H1 (cell line): Measurements from ENCODE around the gene CASQ1. TPM values are rescaled to one million over a fixed set of nuclear protein-coding genes. Genes with fewer than 3 reads are reported as not detected.

ENCODE experiments used
- CTCF ChIA-PET: fragments of 300-600 bp; sonication (Branson Sonifier 250); formaldehyde crosslinking; loops from one replicate; lab custom pipeline; 2021; ENCODE audit not compliant: partially characterized antibody; lab: Charles Lee
- POLR2A ChIA-PET: fragments of 300-600 bp; sonication (Branson Sonifier 250); formaldehyde crosslinking; loops from one replicate; lab custom pipeline; 2021; ENCODE audit warnings: inconsistent platforms; ENCODE audit not compliant: partially characterized antibody; lab: Charles Lee
- DNase-seq, 2 experiments: peaks; one replicate each; pipeline versions ENCODE4 v3.0.0 to v3.0.0-alpha.2; 2010 to 2022; ENCODE audit warnings: low spot score in 2 of 2, low read depth in 1 of 2, mixed read lengths in 1 of 2
- FAIRE-seq: peaks from 2 replicates; lab custom pipeline; 2011; peaks lifted over from hg19 to GRCh38; lab: Jason Lieb, UNC
- H2AFZ ChIP-seq: 2 replicates; pipeline ENCODE4 v1.8.1; 2012; ENCODE audit warnings: low read length, inconsistent platforms
- H2AK5ac ChIP-seq: 2 replicates; pipeline ENCODE4 v1.6.1; 2013; ENCODE audit warnings: low read depth, low read length
- H2BK120ac ChIP-seq: replicated peaks from 2 replicates; pipeline ENCODE3; 2013; ENCODE audit warnings: low read depth, low read length, inconsistent platforms
- H2BK12ac ChIP-seq: 2 replicates; pipeline ENCODE4 v1.6.1; 2013; ENCODE audit warnings: low read depth, low read length
- H2BK15ac ChIP-seq: 2 replicates; pipeline ENCODE4 v1.6.1; 2013; ENCODE audit warnings: low read length
- H2BK20ac ChIP-seq: 2 replicates; pipeline ENCODE4 v1.6.1; 2013; ENCODE audit warnings: low read length
- H2BK5ac ChIP-seq: 2 replicates; pipeline ENCODE4 v1.6.1; 2013; ENCODE audit warnings: low read depth, low read length
- H3K14ac ChIP-seq: 2 replicates; pipeline ENCODE4 v1.6.1; 2013; ENCODE audit warnings: inconsistent platforms; ENCODE audit not compliant: insufficient read length
- H3K18ac ChIP-seq: 2 replicates; pipeline ENCODE4 v1.6.1; 2013; ENCODE audit warnings: low read length; ENCODE audit errors: extremely low read depth
- H3K23ac ChIP-seq: 2 replicates; pipeline ENCODE4 v1.6.1; 2013; ENCODE audit warnings: inconsistent platforms; ENCODE audit not compliant: insufficient read length
- H3K23me2 ChIP-seq: 2 replicates; pipeline ENCODE4 v1.6.1; 2013; ENCODE audit warnings: low read depth, low read length
- H3K27ac ChIP-seq: 2 replicates; pipeline ENCODE4 v1.6.1; 2011; ENCODE audit warnings: low read depth, low read length, inconsistent platforms
- H3K27me3 ChIP-seq, 4 experiments: replicated peaks in 1 of 4; 1 replicate in 1 of 4; 2 replicates in 3 of 4; pipeline versions ENCODE4 v1.6.1 to v1.8.1; 2011 to 2013; ENCODE audit warnings: low read length in 3 of 4, mild to moderate bottlenecking in 3 of 4, inconsistent platforms in 2 of 4, mixed read lengths in 2 of 4, moderate library complexity in 1 of 4; ENCODE audit not compliant: control insufficient read depth in 3 of 4, insufficient read depth in 3 of 4; ENCODE audit errors: extremely low read depth in 1 of 4
- H3K36me3 ChIP-seq, 4 experiments: 2 replicates each; pipeline versions ENCODE4 v1.6.1 to v1.8.1; 2011 to 2013; ENCODE audit warnings: mild to moderate bottlenecking in 4 of 4, low read length in 3 of 4, moderate library complexity in 2 of 4, control low read depth in 1 of 4, inconsistent platforms in 1 of 4; ENCODE audit not compliant: insufficient read depth in 4 of 4, control insufficient read depth in 2 of 4
- H3K4ac ChIP-seq: replicated peaks from 2 replicates; pipeline ENCODE3; 2013; ENCODE audit warnings: low read length, low read depth, mixed read lengths, inconsistent platforms; ENCODE audit not compliant: insufficient read length
- H3K4me1 ChIP-seq, 4 experiments: replicated peaks in 1 of 4; 1 replicate in 1 of 4; 2 replicates in 3 of 4; pipeline versions ENCODE4 v1.6.1 to v1.8.1; 2011 to 2013; ENCODE audit warnings: low read length in 3 of 4, inconsistent platforms in 2 of 4, mixed read lengths in 1 of 4; ENCODE audit not compliant: insufficient read depth in 4 of 4, control insufficient read depth in 3 of 4
- H3K4me2 ChIP-seq, 2 experiments: 2 replicates each; pipeline versions ENCODE4 v1.6.1 to v1.8.1; 2011 to 2013; ENCODE audit warnings: low read depth in 2 of 2, low read length in 2 of 2, control low read depth in 1 of 2, inconsistent platforms in 1 of 2, mild to moderate bottlenecking in 1 of 2; ENCODE audit not compliant: insufficient read depth in 1 of 2
- H3K4me3 ChIP-seq, 4 experiments: fragments of 200-600, 300-600 bp in 1 of 4; sonication (generic), shearing (Covaris generic), sonication (Bioruptor Twin) in 1 of 4; 2 replicates each; pipeline versions ENCODE4 v1.5.1 to v1.8.1; 2011 to 2016; ENCODE audit warnings: low read length in 4 of 4, low read depth in 3 of 4, control low read depth in 2 of 4, inconsistent platforms in 2 of 4, mild to moderate bottlenecking in 2 of 4, mixed read lengths in 1 of 4, moderate library complexity in 1 of 4; ENCODE audit not compliant: insufficient read depth in 2 of 4; ENCODE audit errors: extremely low read depth in 1 of 4
- H3K56ac ChIP-seq: replicated peaks from 2 replicates; pipeline ENCODE3; 2013; ENCODE audit warnings: low read depth, mild to moderate bottlenecking, mixed read lengths, low read length, inconsistent platforms; ENCODE audit not compliant: insufficient read length
- H3K79me1 ChIP-seq: 2 replicates; pipeline ENCODE4 v1.6.1; 2013; ENCODE audit warnings: low read depth, low read length, control low read depth
- H3K79me2 ChIP-seq, 2 experiments: 2 replicates each; pipeline versions ENCODE4 v1.6.1 to v1.8.1; 2012 to 2013; ENCODE audit warnings: low read length in 2 of 2, mild to moderate bottlenecking in 2 of 2, inconsistent platforms in 1 of 2; ENCODE audit not compliant: insufficient read depth in 2 of 2, control insufficient read depth in 1 of 2
- H3K9ac ChIP-seq, 4 experiments: replicated peaks in 1 of 4; 1 replicate in 1 of 4; 2 replicates in 3 of 4; pipeline versions ENCODE4 v1.6.1 to v1.8.1; 2011 to 2013; ENCODE audit warnings: low read depth in 3 of 4, low read length in 3 of 4, control low read depth in 2 of 4, mild to moderate bottlenecking in 2 of 4, moderate library complexity in 2 of 4, inconsistent platforms in 1 of 4; ENCODE audit errors: extremely low read depth in 1 of 4
- H3K9me3 ChIP-seq, 2 experiments: 2 replicates each; pipeline versions ENCODE4 v1.6.1 to v1.8.1; 2012 to 2013; ENCODE audit warnings: mild to moderate bottlenecking in 2 of 2, moderate library complexity in 2 of 2, control low read depth in 1 of 2, inconsistent platforms in 1 of 2, low read depth in 1 of 2, low read length in 1 of 2, mixed read lengths in 1 of 2; ENCODE audit not compliant: insufficient read depth in 2 of 2
- H4K20me1 ChIP-seq, 2 experiments: replicated peaks in 1 of 2; 2 replicates each; pipeline versions ENCODE3 to v1.8.1; 2011 to 2013; ENCODE audit warnings: inconsistent platforms in 2 of 2, low read length in 2 of 2, mild to moderate bottlenecking in 1 of 2; ENCODE audit not compliant: insufficient read depth in 2 of 2, control insufficient read depth in 1 of 2
- H4K5ac ChIP-seq: 2 replicates; pipeline ENCODE4 v1.6.1; 2013; ENCODE audit warnings: low read length, low read depth, mixed read lengths, inconsistent platforms; ENCODE audit not compliant: insufficient read length
- H4K8ac ChIP-seq: 2 replicates; pipeline ENCODE4 v1.8.0; 2013; ENCODE audit warnings: mild to moderate bottlenecking, moderate library complexity, low read length, inconsistent platforms; ENCODE audit not compliant: insufficient read depth; ENCODE audit errors: extremely low read depth
- H4K91ac ChIP-seq: replicated peaks from 2 replicates; pipeline ENCODE3; 2013; ENCODE audit warnings: low read length, mixed read lengths, inconsistent platforms; ENCODE audit not compliant: insufficient read length
- JUN ChIP-seq: IDR thresholded peaks from 2 replicates; pipeline ENCODE4 v1.6.1; 2011; ENCODE audit warnings: low read depth, mild to moderate bottlenecking, improper control_type of control experiment, low read length
- KDM1A ChIP-seq: fragments of 200-600, 300-600 bp; sonication (generic); IDR thresholded peaks from 2 replicates; pipeline ENCODE4 v1.7.1; 2016; ENCODE audit warnings: mild to moderate bottlenecking, low read length, borderline replicate concordance
- NANOG ChIP-seq: IDR thresholded peaks from 2 replicates; pipeline ENCODE4 v1.6.1; 2011; ENCODE audit warnings: low read length, low read depth, mild to moderate bottlenecking, inconsistent platforms; ENCODE audit not compliant: insufficient read depth, poor library complexity, severe bottlenecking
- PHF8 ChIP-seq: fragments of 200-600 bp; sonication (generic); conservative IDR thresholded peaks from 2 replicates; pipeline ENCODE4 v1.7.1; 2012; ENCODE audit warnings: low read depth, mild to moderate bottlenecking, inconsistent platforms, low read length, moderate library complexity
- RNF2 ChIP-seq: fragments of 200-900, 300-1000 bp; sonication (generic); IDR thresholded peaks from 2 replicates; pipeline ENCODE4 v1.7.1; 2016; ENCODE audit warnings: borderline replicate concordance, low read depth, mild to moderate bottlenecking, antibody characterized with exemption, low read length; ENCODE audit not compliant: poor library complexity, severe bottlenecking; ENCODE audit errors: missing control alignments
- SP1 ChIP-seq: IDR thresholded peaks from 2 replicates; pipeline ENCODE4 v1.6.1; 2011; ENCODE audit warnings: low read depth, low read length
- SP2 ChIP-seq: IDR thresholded peaks from 2 replicates; pipeline ENCODE4 v1.6.1; 2012; ENCODE audit warnings: mild to moderate bottlenecking, low read length, inconsistent platforms
- TBP ChIP-seq: IDR thresholded peaks from 2 replicates; pipeline ENCODE4 v1.6.1; 2011; ENCODE audit warnings: low read depth, low read length, improper control_type of control experiment
- ZNF274 ChIP-seq: IDR thresholded peaks from 2 replicates; pipeline ENCODE4 v1.7.0; 2012; ENCODE audit warnings: low read length, borderline replicate concordance; ENCODE audit errors: extremely low read depth
- WGBS, 2 experiments: shearing (Covaris generic) in 1 of 2; methylation state at CpG; one replicate each; pipeline versions ENCODE4 v1.1.6 to v1.1.7; 2013 to 2015; ENCODE audit warnings: low lambda C conversion rate in 2 of 2, mixed read lengths in 2 of 2, inconsistent platforms in 1 of 2, low coverage in 1 of 2, missing lambda C conversion rate in 1 of 2; ENCODE audit not compliant: insufficient replicate concordance in 2 of 2, insufficient coverage in 1 of 2, insufficient read length in 1 of 2; ENCODE audit errors: extremely low coverage in 1 of 2, missing lambda C conversion rate in 1 of 2; 5-methylcytosine and 5-hydroxymethylcytosine counted together
- polyA plus RNA-seq, 7 experiments: library from polyadenylated mRNA; depleted of rRNA in 3 of 7; stranded (reverse) in 5 of 7; unstranded in 2 of 7; fragments of >200 nt in 5 of 7; fragments of 200-250 nt in 2 of 7; gene quantifications; 1 replicate in 5 of 7; 2 replicates in 1 of 7; 4 replicates in 1 of 7; pipeline versions ENCODE4 v1.2.1 to v1.2.3, GENCODE V29; 2011 to 2013; ENCODE audit warnings: missing spikeins in 2 of 7, mixed read lengths in 2 of 7
- total RNA-seq: library from RNA; stranded (reverse); fragmentation: NEBNext Ultra II Directional; extraction: Animal tissue kit (Norgen Biotek cat#: 25700); gene quantifications from 2 replicates; pipeline ENCODE4 v1.2.1, GENCODE V29; 2021
- TF ChIP-seq, protein P1 (sequence below), 3 experiments: IDR thresholded peaks; 1 replicate in 2 of 3; 2 replicates in 1 of 3; pipeline versions ENCODE4 v1.5.1 to v1.6.1; 2011; ENCODE audit warnings: low read length in 3 of 3, mild to moderate bottlenecking in 3 of 3, inconsistent platforms in 2 of 3, low read depth in 1 of 3, moderate library complexity in 1 of 3; ENCODE audit not compliant: insufficient read depth in 1 of 3; ENCODE audit errors: control extremely low read depth in 1 of 3

CASQ1 gene
- total and polyA plus RNA-seq, 2 of the 8 experiments (the other 6 are each of a cell fraction or from before 2014, with no cell fraction given) = 0.80 to 1.3 TPM

GRCh38 chr1:160196143-160196542 is 5.8 kb downstream of the CASQ1 start:
- 88% methylated on average over 4 of the region's 4 CpGs; no CpG with 5 or more reads in 1 of the 2 experiments for WGBS, 2 experiments
- Histone ChIP-seq H4K91ac (no peak overlapping the region), H4K5ac (no peak overlapping the region), H3K4me2 (no peak overlapping the region), H2BK5ac (no peak overlapping the region), H3K56ac (no peak overlapping the region), H3K18ac (no peak overlapping the region), H2AFZ (no peak overlapping the region), H3K23ac (no peak overlapping the region), H3K9ac (no peak overlapping the region), H4K20me1 (peaks cover 0 to 9% of the 10 kb centered on the region in 2 experiments), H3K9me3 (no peaks in the 10 kb centered on the region), H3K79me2 (no peaks in the 10 kb centered on the region), H3K14ac (no peak overlapping the region), H4K8ac (no peak overlapping the region), H3K4ac (no peak overlapping the region), H2AK5ac (no peak overlapping the region), H2BK20ac (no peak overlapping the region), H3K36me3 (no peaks in the 10 kb centered on the region; a peak in 1 of 8 replicates), H3K79me1 (peaks cover 4% of the 10 kb centered on the region; the same call in 1 of the 2 replicates), H3K4me1 (peaks cover 0 to 20% (median 6%) of the 10 kb centered on the region in 4 experiments; a peak in 6 of 7 replicates), H3K27ac (no peak overlapping the region), H3K23me2 (peaks cover 10% of the 10 kb centered on the region), H2BK12ac (peak overlapping the region; percentile 77; the same call in 1 of the 2 replicates), H3K27me3 (no peaks in the 10 kb centered on the region; a peak in 1 of 7 replicates), H3K4me3 (no peak overlapping the region), H2BK120ac (no peak overlapping the region), H2BK15ac (no peak overlapping the region)
- CTCF ChIA-PET = interaction anchor here (0.7 to 20.4 kb wide), 17 partner anchors 12 to 111 kb away, joined by 3 to 257 read pairs (median 4); no protein-coding TSS in a partner anchor
- DNase-seq (no peak), FAIRE-seq (no peak)
- no peak for TF ChIP-seq SP2
- no peak for TF ChIP-seq PHF8
- TF ChIP-seq JUN = no peak
- TF ChIP-seq RNF2 = no peak
- TF ChIP-seq NANOG = no peak
- TF ChIP-seq, protein P1, sequence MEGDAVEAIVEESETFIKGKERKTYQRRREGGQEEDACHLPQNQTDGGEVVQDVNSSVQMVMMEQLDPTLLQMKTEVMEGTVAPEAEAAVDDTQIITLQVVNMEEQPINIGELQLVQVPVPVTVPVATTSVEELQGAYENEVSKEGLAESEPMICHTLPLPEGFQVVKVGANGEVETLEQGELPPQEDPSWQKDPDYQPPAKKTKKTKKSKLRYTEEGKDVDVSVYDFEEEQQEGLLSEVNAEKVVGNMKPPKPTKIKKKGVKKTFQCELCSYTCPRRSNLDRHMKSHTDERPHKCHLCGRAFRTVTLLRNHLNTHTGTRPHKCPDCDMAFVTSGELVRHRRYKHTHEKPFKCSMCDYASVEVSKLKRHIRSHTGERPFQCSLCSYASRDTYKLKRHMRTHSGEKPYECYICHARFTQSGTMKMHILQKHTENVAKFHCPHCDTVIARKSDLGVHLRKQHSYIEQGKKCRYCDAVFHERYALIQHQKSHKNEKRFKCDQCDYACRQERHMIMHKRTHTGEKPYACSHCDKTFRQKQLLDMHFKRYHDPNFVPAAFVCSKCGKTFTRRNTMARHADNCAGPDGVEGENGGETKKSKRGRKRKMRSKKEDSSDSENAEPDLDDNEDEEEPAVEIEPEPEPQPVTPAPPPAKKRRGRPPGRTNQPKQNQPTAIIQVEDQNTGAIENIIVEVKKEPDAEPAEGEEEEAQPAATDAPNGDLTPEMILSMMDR (IDR thresholded peaks at IDR 0.05; ENCODE audit: control extremely low read depth in 1 of 3, insufficient read depth in 1 of 3, low read depth in 1 of 3, low read length in 3 of 3) = no peak
- no peak for TF ChIP-seq TBP
- TF ChIP-seq ZNF274 = no peak
- TF ChIP-seq SP1 = no peak
- no peak for TF ChIP-seq KDM1A
- POLR2A ChIA-PET = interaction anchor here (1.0 to 2.1 kb wide), 7 partner anchors 11 to 111 kb away, joined by 3 to 8 read pairs (median 4); no protein-coding TSS in a partner anchor
